GM12878 (cell line): ENCODE measurements around the gene LYSMD1. TPM values are rescaled to one million over a fixed set of nuclear protein-coding genes. Genes with fewer than 3 reads are reported as not detected.
A peak's percentile ranks its signal among the peaks of the same experiment; 100 is the strongest.

Experiments used
- ATAC-seq: fragments of 200-7000 bp; cut with Tn5 transposase; 3 replicates; pipeline ENCODE4 v1.9.1; 2020; ENCODE audit warnings: mild to moderate bottlenecking, moderate library complexity
- BruUV-seq: library from RNA; stranded (reverse); fragments of 400-500 nt; replicated peaks from 2 replicates; lab custom pipeline; 2021; lab: Mats Ljungman, UMichigan
- CTCF ChIA-PET: fragments of 300-600 bp; sonication (Branson Sonifier 250); formaldehyde crosslinking; extraction: SDS; loops from one replicate; lab custom pipeline; 2021; ENCODE audit warnings: inconsistent platforms; lab: Yijun Ruan, JAX
- POLR2A ChIA-PET: fragments of 350-600 bp; formaldehyde crosslinking; extraction: SDS; loops from one replicate; lab custom pipeline; 2021; ENCODE audit warnings: inconsistent platforms; lab: Charles Lee
- RAD21 ChIA-PET: fragments of 300-600 bp; sonication (Branson Sonifier 250); formaldehyde crosslinking; loops from one replicate; lab custom pipeline; 2023; ENCODE audit warnings: antibody characterized with exemption; ENCODE audit not compliant: unreplicated experiment; lab: Charles Lee
- SMC1A ChIA-PET: fragments of 300-600 bp; sonication (Branson Sonifier 250); formaldehyde crosslinking; loops from one replicate; lab custom pipeline; 2023; ENCODE audit not compliant: unreplicated experiment, uncharacterized antibody; lab: Charles Lee
- DNase-seq: peaks from one replicate; pipeline ENCODE4 v3.0.0-alpha.2; 2011; ENCODE audit warnings: low read depth, low spot score
- FAIRE-seq: peaks from 3 replicates; lab custom pipeline; 2011; peaks lifted over from hg19 to GRCh38; lab: Jason Lieb, UNC
- H2AFZ ChIP-seq: 2 replicates; pipeline ENCODE4 v1.6.0; 2011; ENCODE audit warnings: low read depth, low read length, control low read depth; ENCODE audit not compliant: control insufficient read depth
- H3K27ac ChIP-seq: 2 replicates; pipeline ENCODE4 v1.5.1; 2011; ENCODE audit warnings: control low read depth; ENCODE audit not compliant: control insufficient read depth, insufficient read depth
- H3K27me3 ChIP-seq, 2 experiments: replicated peaks in 1 of 2; 2 replicates each; pipeline versions ENCODE4 v1.6.0 to v1.6.1; 2011; ENCODE audit warnings: low read length in 1 of 2; ENCODE audit not compliant: control insufficient read depth in 2 of 2, insufficient read depth in 2 of 2
- H3K36me3 ChIP-seq, 2 experiments: 2 replicates each; pipeline ENCODE4 v1.5.1; 2011; ENCODE audit warnings: low read length in 1 of 2; ENCODE audit not compliant: control insufficient read depth in 2 of 2, insufficient read depth in 2 of 2
- H3K4me1 ChIP-seq: 2 replicates; pipeline ENCODE4 v1.6.1; 2011; ENCODE audit warnings: mild to moderate bottlenecking, low read length, moderate library complexity, mixed read lengths; ENCODE audit not compliant: control insufficient read depth, insufficient read depth
- H3K4me2 ChIP-seq: 2 replicates; pipeline ENCODE4 v1.6.0; 2011; ENCODE audit warnings: control low read depth; ENCODE audit not compliant: control insufficient read depth, insufficient read depth
- H3K4me3 ChIP-seq: fragments of 200-600 bp; sonication (generic); 2 replicates; pipeline ENCODE4 v1.5.1; 2016
- H3K79me2 ChIP-seq: 2 replicates; pipeline ENCODE4 v1.6.0; 2011; ENCODE audit warnings: low read length; ENCODE audit not compliant: control insufficient read depth, insufficient read depth
- H3K9ac ChIP-seq: 2 replicates; pipeline ENCODE4 v1.8.0; 2011; ENCODE audit warnings: low read length, control low read depth, mixed read lengths; ENCODE audit not compliant: control insufficient read depth, insufficient read depth
- H3K9me3 ChIP-seq: replicated peaks from 3 replicates; pipeline ENCODE4 v1.5.1; 2011; ENCODE audit warnings: mild to moderate bottlenecking, low read length; ENCODE audit not compliant: control insufficient read depth, insufficient read depth
- H4K20me1 ChIP-seq: 2 replicates; pipeline ENCODE4 v1.6.0; 2011; ENCODE audit not compliant: control insufficient read depth, insufficient read depth
- MAX ChIP-seq: IDR thresholded peaks from 2 replicates; pipeline ENCODE4 v1.6.1; 2012; ENCODE audit warnings: low read depth, low read length, improper control_type of control experiment
- MYC ChIP-seq: IDR thresholded peaks from 2 replicates; pipeline ENCODE4 v1.6.1; 2011; ENCODE audit warnings: mild to moderate bottlenecking, low read length, moderate library complexity, inconsistent platforms; ENCODE audit not compliant: insufficient read depth, insufficient replicate concordance, insufficient read length, severe bottlenecking
- NR2C1 ChIP-seq: fragments of 450-650 bp; IDR thresholded peaks from 2 replicates; pipeline ENCODE4 v1.6.1; 2017; ENCODE audit warnings: antibody characterized with exemption, mild to moderate bottlenecking, moderate library complexity
- RAD51 ChIP-seq: fragments of 450-650 bp; IDR thresholded peaks from 2 replicates; pipeline ENCODE4 v1.6.1; 2016; ENCODE audit warnings: moderate library complexity, mild to moderate bottlenecking, inconsistent platforms
- RUNX3 ChIP-seq: IDR thresholded peaks from 2 replicates; pipeline ENCODE4 v1.6.1; 2012; ENCODE audit warnings: low read length, inconsistent platforms
- YBX1 ChIP-seq: fragments of 450-650 bp; IDR thresholded peaks from 2 replicates; pipeline ENCODE4 v1.6.1; 2016; ENCODE audit warnings: antibody characterized with exemption
- ZNF384 ChIP-seq: IDR thresholded peaks from 2 replicates; pipeline ENCODE4 v1.6.1; 2012; ENCODE audit warnings: low read depth, mild to moderate bottlenecking, low read length, improper control_type of control experiment, borderline replicate concordance
- ZNF592 ChIP-seq: fragments of 450-650 bp; IDR thresholded peaks from 2 replicates; pipeline ENCODE4 v1.6.1; 2017; ENCODE audit warnings: mild to moderate bottlenecking, moderate library complexity
- WGBS: methylation state at CpG from one replicate; pipeline ENCODE4 v1.1.6; 2016; ENCODE audit warnings: low lambda C conversion rate; ENCODE audit not compliant: insufficient replicate concordance, insufficient coverage; ENCODE audit errors: missing lambda C conversion rate; 5-methylcytosine and 5-hydroxymethylcytosine counted together
- in situ Hi-C: fragments of 300-500 bp; cut with MboI; formaldehyde crosslinking; loops from 9 replicates; pipeline ENCODE4 v1.14.3; 2018; ENCODE audit warnings: mixed read lengths
- intact Hi-C: fragments of 100-400 bp; cut with micrococcal nuclease; formaldehyde crosslinking; loops from one replicate; pipeline ENCODE4 v1.14.2; 2022; ENCODE audit not compliant: unreplicated experiment
- polyA plus RNA-seq, 11 experiments: library from polyadenylated mRNA; depleted of rRNA in 4 of 11; unstranded in 6 of 11; stranded (reverse) in 5 of 11; fragments of >200 nt; fragmentation: Nextera tagmentation in 4 of 11; fragmentation: Illumina TruSeq in 1 of 11; extraction: Ambion mirVana in 4 of 11; extraction: Trizol in 1 of 11; gene quantifications; 1 replicate in 1 of 11; 2 replicates in 10 of 11; pipeline versions ENCODE4 v1.2.1 to v1.2.3, GENCODE V29; 2011 to 2016; ENCODE audit warnings: inconsistent platforms in 2 of 11, missing spikeins in 2 of 11, low read depth in 1 of 11
- total RNA-seq, 4 experiments: library from RNA; depleted of rRNA in 3 of 4; stranded (reverse); fragments of >200 nt in 3 of 4; fragmentation: Illumina TruSeq in 1 of 4; extraction: Trizol in 1 of 4; gene quantifications; 2 replicates each; pipeline versions ENCODE4 v1.2.1 to v1.2.3, GENCODE V29; 2013 to 2021

Gene LYSMD1
- total and polyA plus RNA-seq, 10 of the 15 experiments (the other 5 are each of a cell fraction or from before 2014, with no cell fraction given), result 0.80 to 10.4 (median 6.5) TPM

- Histone ChIP-seq H3K9me3 (no peaks in the 10 kb centered on the region), H3K9ac (peak overlapping the region; percentile 98), H3K79me2 (peaks cover 24% of the 10 kb centered on the region), H3K27ac (peak overlapping the region; percentile 70), H4K20me1 (no peaks in the 10 kb centered on the region), H3K27me3 (no peaks in the 10 kb centered on the region), H3K4me1 (peaks cover 9% of the 10 kb centered on the region), H3K36me3 (peaks cover 1 to 3% of the 10 kb centered on the region in 2 experiments; a peak in 3 of 4 replicates)
- ChIA-PET RAD21 (interaction anchor here (1.0 to 1.7 kb wide), 2 partner anchors 11 to 67 kb away, joined by 5 to 12 read pairs; partner anchors contain the start of gene TNFAIP8L2), SMC1A (interaction anchor here (1.3 to 2.1 kb wide), 5 partner anchors 8 to 83 kb away, joined by 4 to 9 read pairs (median 5); partner anchors contain the start of genes TNFAIP8L2 and VPS72), CTCF (interaction anchor here (0.6 to 2.0 kb wide), 6 partner anchors 10 to 85 kb away, joined by 3 to 12 read pairs (median 4); partner anchors contain the start of genes TNFAIP8L2 and VPS72)
- DNase-seq, result no peak
- 4% methylated on average over 15 of the region's 15 CpGs for WGBS
- no peak for FAIRE-seq
- no peak for TF ChIP-seq MAX
- TF ChIP-seq RUNX3, result peak; percentile 75
- TF ChIP-seq RAD51, result no peak
- no peak for TF ChIP-seq YBX1
- peak; percentile 33; the same call in 1 of the 2 replicates for TF ChIP-seq ZNF384
- TF ChIP-seq, all 136 proteins: peak for 2
- peak overlapping the region; percentile 94 for H3K4me2 ChIP-seq
- no TSS peak for BruUV-seq
- peak overlapping the region; percentile 96 for H2AFZ ChIP-seq
- intact Hi-C loops, result no loop called here
- in situ Hi-C loops, result no loop called here
- ATAC-seq, result peak; percentile 48
- POLR2A ChIA-PET, result interaction anchor here (1.0 to 2.2 kb wide), 5 partner anchors 9 to 191 kb away, joined by 3 to 19 read pairs (median 5); partner anchors contain the start of genes TNFAIP8L2, VPS72 and ZNF687
- H3K4me3 ChIP-seq, result peak overlapping the region; percentile 98
These were observed 829 bp upstream of the LYSMD1 start for GRCh38 chr1:151166505-151166956.

GRCh38 chr1:151165281-151165737 lies 393 bp downstream of the LYSMD1 start:
- ATAC-seq (peak; percentile 6; the same call in 1 of the 3 replicates), FAIRE-seq (no peak), DNase-seq (no peak)
- peaks cover 1 to 3% of the 10 kb centered on the region in 2 experiments; a peak in 2 of 4 replicates for H3K36me3 ChIP-seq
- peak overlapping the region; percentile 90 for H3K4me3 ChIP-seq
- in situ Hi-C loops (no loop called here), intact Hi-C loops (no loop called here)
- POLR2A ChIA-PET, result interaction anchor here (1.4 to 2.2 kb wide), 2 partner anchors 8 to 116 kb away, joined by 4 to 19 read pairs; partner anchors contain the start of genes TNFAIP8L2 and ZNF687
- no TSS peak for BruUV-seq
- H3K4me1 ChIP-seq, result peaks cover 9% of the 10 kb centered on the region
- peak overlapping the region; percentile 91 for H3K4me2 ChIP-seq
- H3K27me3 ChIP-seq, result no peaks in the 10 kb centered on the region
- H3K9ac ChIP-seq, result peak overlapping the region; percentile 98
- H3K9me3 ChIP-seq, result no peaks in the 10 kb centered on the region
- SMC1A ChIA-PET, result interaction anchor here (0.6 to 1.2 kb wide), 2 partner anchors 9 to 542 kb away, joined by 5 to 6 read pairs; partner anchors contain the start of gene TNFAIP8L2
- no peaks in the 10 kb centered on the region for H4K20me1 ChIP-seq
- H2AFZ ChIP-seq, result peak overlapping the region; percentile 97
- peaks cover 24% of the 10 kb centered on the region for H3K79me2 ChIP-seq
- CTCF ChIA-PET, result interaction anchor here (0.6 to 2.3 kb wide), 4 partner anchors 8 to 647 kb away, joined by 3 to 12 read pairs (median 8); partner anchors contain the start of gene TNFAIP8L2
- peak overlapping the region; percentile 69 for H3K27ac ChIP-seq
- RAD21 ChIA-PET, result interaction anchor here (1.0 kb wide), 1 partner anchor 9 kb away, joined by 3 read pairs; the partner anchor contains the start of gene TNFAIP8L2
- WGBS, result 34% methylated on average over 13 of the region's 15 CpGs
- TF ChIP-seq NR2C1 (peak; percentile 95), MYC (no peak), ZNF592 (no peak)
